ENCODE measurements around the gene C1QC. TPM values are rescaled to one million over a fixed set of nuclear protein-coding genes. Genes with fewer than 3 reads are reported as not detected.
"Not testable (repeated sequence)": the region's sequence is repeated elsewhere in the genome, so short reads cannot be mapped to it uniquely, and the experiment has no call there.

The C1QC gene
- total RNA-seq, 1 experiment from 2014 or later = not detected

- DNase-seq (ENCODE audit: low spot score) = no peak
These were observed 6.8 kb downstream of the C1QC start for GRCh38 chr1:22650089-22650693.

DNA sequence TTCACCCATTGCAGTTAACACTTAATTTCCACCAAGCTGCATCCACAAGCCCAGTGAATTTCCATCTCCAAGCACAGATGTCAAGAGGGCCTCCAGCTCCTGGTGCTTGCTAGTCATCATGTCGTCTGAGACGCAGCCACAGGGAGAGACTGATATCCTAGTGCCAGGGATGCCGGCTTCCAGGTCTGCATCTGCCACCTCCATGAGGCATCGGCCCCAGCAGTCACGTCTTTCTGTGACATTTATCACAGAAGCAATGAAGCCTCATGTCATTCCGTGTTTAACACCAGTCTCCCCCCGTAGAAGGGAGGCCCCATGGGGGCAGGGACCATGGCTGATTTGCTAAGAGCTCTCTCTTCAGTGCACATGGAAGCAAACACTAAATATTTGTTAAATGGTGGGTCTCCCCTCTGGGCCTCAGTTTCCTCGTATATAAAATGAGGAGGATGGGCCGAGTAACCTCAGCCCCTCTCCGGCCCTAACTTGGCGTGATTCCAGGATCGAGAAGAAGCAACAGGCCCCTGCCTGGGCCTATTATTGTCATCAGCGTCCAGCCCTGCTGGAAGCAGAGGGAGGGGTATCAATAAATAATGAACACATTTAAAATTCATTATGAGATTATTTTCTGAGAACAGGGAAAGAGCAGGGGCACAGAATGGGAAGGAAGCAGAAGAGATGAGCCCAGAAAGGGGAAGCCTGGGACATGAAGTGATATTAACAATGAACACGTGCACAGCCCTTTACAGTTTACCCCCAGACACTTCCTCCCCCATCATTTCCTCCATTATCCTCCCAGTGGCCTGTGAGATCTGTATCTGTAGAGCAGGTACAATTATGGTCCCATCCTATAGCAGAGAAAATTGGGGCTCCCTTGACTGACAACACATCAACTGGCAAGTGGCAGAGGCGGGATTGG lies 8.8 kb downstream of the C1QC start:
- no peak for DNase-seq (ENCODE audit: low spot score)

DNA sequence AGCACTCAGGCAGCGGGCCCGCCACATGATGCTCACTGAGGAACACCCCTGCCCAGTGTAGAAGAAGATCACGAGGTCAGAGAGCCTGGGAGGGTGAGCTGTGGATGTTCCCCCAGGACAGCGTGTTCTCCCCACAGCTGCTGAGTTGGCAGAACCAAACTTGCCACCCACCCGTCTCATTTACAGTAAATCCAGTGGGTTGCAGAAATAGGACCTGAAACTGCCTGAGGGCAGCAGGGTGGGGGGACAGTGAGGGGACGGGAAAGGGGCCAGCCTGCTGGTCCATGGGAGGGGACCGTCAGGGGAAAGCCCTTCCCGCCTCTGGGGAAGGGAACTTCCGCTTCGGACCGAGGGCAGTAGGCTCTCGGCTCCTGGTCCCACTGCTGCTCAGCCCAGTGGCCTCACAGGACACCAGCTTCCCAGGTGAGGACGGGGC lies 9.5 kb downstream of the C1QC start, which contains the start of gene C1QB:
C1QB (plus strand) TSS at position 356 of the 436 bp plus-strand sequence. CDS start 6,227 bp downstream, outside the sequence.
- no peak for DNase-seq (ENCODE audit: low spot score)

DNA sequence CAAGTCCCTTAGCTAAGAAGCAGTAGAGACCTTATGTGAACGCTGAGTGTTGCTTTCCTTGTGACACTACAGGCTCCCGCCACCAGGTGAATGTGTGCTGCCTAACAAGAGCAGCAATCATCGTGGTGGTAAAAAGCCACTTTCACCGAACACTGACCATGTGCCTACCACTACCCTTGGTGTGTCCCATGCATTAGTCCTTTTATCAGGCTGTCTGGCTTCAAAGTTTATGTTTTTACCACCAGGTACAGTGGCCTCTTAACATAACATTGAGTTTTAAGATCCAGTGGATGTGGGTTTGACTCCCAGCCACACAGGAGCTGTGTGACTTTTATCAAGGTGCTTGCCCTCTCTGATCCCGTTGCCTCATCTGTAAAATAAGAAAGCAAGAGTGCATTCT lies 11.3 kb downstream of the C1QC start:
- DNase-seq (ENCODE audit: low spot score) = peak; percentile 41

DNA sequence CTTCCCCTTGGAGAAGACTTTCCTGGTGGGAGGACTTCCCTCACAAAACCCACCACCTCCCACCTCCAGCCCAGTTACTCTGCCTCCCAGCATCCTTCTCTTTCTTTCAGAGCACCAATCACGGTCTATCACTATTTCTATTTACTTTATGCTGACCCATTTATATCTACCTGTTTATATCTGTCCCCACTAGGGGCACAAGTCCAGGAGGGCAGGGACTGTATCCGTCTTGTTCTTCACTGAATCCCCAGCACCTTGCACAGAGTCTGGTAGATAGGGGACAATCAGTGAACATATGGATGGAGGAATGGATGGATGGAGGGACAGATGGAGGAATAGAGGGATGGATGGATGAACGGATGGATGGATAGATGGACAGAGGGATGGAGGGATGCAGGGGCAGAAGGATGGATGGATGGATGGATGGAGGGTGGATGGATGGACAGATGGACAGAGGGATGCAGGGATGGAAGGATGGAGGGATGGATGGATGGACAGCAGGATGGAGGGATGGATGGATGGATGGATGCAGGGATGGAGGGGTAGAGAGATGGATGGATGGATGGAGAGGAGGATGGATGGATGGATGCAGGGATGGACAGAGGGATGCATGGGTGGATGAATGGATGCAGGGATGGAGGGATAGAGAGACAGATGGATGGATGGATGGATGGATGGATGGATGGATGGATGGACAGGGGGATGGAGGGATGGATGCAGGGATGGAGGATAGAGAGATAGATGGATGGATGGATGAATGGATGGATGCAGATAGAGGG lies 15.1 kb downstream of the C1QC start:
- DNase-seq (ENCODE audit: low spot score) = no peak

DNA sequence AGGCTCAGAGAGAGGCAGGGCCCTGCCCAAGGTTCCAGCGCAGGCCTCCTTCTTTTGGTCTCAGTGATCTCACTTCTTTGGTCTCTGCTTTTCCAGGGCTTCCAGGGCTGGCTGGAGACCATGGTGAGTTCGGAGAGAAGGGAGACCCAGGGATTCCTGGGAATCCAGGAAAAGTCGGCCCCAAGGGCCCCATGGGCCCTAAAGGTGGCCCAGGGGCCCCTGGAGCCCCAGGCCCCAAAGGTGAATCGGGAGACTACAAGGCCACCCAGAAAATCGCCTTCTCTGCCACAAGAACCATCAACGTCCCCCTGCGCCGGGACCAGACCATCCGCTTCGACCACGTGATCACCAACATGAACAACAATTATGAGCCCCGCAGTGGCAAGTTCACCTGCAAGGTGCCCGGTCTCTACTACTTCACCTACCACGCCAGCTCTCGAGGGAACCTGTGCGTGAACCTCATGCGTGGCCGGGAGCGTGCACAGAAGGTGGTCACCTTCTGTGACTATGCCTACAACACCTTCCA lies 17.3 kb downstream of the C1QC start:
- DNase-seq (ENCODE audit: low spot score) = no peak

DNA sequence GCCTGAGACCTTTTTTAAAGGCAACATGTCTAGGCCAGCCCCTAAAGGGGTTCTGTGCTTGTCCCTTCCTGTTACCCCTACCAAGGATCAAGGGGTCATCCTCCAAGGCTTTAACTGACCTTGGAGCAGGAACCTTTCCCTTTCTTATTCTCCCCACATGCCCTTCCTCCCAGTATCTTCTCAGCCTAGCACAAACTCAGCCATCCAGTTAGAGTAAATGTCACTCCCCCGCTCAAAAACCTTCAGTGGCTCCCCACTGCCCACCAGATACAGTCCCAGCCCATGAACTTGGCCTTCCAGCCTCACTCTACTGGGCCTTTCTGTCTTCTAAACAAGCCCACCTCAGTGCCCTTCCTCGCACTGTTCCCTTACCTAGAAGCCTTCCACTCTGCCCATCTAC lies 18.4 kb downstream of the C1QC start:
- no peak for DNase-seq (ENCODE audit: low spot score)

GRCh38 chr1:22662318-22662717 lies 18.9 kb downstream of the C1QC start:
- peak; percentile 44 for DNase-seq (ENCODE audit: low spot score)

DNA sequence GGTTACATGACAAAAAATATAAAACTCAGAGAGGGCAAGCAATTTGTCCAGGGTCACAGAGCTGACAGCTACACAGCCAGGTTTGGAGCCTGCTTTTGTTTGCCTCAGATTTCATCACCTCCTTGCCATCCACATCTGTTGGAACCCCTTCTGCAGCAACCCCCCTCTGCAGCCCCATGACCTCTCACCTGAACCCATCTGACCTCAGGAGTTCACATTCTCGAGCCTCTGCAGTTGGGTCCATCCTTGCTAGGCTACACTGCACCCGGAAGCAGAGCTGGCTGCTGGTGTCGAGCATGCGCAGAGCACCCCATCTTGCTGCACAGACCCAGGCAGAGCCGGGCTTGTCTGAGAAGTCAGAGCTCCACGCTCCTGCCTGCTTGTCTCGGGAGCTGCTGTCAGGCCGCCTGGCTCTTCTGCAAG lies 19.6 kb downstream of the C1QC start:
- no peak for DNase-seq (ENCODE audit: low spot score)

- DNase-seq (ENCODE audit: low spot score) = peak; percentile 55
These were observed 22.3 kb downstream of the C1QC start for GRCh38 chr1:22665752-22666151.

DNA sequence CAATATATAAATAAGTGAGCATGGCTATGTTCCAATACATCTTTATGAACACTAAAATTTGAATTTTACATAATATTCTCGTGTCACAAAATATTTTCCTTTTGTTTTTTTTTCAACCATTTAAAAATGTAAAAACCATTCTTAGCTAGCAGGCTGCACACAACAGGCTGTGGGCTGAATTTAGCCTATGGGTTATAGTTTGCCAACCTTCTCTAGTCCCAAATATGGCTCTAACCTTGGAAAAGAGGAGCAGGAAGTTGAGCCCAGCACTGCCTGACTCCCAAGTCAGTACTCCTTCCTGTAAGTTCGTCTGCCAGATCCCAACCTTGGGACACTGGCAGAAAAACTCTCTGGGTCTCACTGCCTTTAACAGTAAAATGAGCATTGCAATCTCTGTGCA lies 23.0 kb downstream of the C1QC start:
- DNase-seq (ENCODE audit: low spot score) = no peak

GRCh38 chr1:22668840-22669239 lies 25.4 kb downstream of the C1QC start:
- DNase-seq (ENCODE audit: low spot score) = not testable (repeated sequence)

GRCh38 chr1:22670352-22670975 lies 27.0 kb downstream of the C1QC start:
- DNase-seq (ENCODE audit: low spot score) = no peak

DNA sequence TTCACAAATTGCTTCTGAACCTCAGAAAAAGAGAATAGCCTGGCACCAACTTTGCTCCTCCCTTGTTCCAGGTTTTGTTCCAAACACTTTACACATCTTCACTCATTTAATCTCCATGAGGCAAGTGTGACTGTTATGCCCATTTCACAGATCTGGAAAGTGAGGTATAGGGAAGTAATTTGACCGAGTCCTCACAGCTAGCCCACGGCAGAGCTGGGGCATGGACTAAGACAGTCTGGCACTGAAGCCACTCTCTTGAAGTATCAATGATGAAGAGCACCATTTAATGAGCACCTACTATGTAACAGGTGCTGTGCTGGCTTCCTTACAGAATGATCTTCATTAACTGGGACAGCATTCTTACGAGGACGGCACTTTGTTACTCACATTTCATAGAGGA lies 28.6 kb downstream of the C1QC start:
- DNase-seq (ENCODE audit: low spot score) = no peak

DNA sequence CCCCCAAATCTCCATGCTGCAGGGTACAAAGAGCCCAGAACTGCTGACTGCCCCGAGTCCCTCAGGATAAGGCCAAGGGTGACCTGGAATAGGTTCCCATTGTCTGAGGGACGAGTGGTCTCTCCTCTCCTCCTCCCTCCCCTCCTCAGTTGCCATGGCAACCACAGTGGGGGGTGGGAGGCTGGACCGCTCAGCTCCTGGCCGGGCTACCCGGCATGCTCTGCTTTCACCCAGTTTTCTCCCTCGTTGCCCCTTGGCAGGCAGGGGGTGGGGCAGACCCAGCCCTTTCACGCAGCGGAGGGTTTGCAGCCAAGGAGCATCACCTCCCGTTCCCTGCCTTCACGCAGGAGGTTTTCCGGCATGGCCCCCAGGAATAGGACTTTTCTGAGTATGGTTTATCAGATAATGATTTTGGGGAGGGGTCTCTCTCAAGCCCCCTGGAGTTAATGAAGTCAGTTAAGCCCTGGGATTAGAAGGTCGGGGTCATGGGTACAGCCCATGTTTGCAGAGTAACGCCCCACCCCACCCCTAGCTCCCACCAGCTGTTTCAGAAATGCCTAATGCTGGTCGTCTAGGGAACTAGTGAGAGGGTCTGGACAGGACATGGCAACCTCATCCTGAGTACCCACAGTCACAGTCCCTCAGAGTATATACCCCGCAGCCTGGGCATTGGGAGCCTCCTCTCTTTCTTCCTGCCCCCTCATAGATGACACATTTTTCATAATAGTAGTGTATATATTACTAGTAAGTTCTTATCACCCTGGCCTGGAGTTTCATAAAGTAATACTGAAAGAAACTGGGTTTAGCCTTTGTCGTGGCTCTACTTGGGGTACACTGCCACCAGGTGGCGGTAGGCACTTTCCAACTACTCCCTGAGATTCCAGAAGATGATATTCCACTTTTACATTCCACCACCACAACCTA lies 30.3 kb downstream of the C1QC start:
- peak; percentile 79 for DNase-seq (ENCODE audit: low spot score)

DNA sequence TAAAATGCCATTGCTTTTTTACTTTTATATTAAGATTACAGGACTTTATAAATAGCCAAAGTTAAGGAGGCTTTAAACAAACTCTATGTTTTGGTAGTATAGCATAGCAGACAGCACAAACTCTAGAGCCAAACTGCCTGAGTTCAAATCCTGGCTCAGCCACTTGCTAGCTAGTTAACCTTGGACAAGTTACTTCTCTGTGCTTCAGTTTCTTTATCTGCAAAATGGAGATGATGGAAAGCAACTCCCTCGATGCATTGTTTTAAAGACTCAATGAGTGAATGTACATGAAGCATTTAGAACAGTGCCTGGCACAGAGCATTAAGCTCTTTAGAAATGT lies 30.9 kb downstream of the C1QC start:
- DNase-seq (ENCODE audit: low spot score) = peak; percentile 21

- DNase-seq (ENCODE audit: low spot score) = not testable (repeated sequence)
These were observed 32.7 kb downstream of the C1QC start for GRCh38 chr1:22676151-22676550.

DNA sequence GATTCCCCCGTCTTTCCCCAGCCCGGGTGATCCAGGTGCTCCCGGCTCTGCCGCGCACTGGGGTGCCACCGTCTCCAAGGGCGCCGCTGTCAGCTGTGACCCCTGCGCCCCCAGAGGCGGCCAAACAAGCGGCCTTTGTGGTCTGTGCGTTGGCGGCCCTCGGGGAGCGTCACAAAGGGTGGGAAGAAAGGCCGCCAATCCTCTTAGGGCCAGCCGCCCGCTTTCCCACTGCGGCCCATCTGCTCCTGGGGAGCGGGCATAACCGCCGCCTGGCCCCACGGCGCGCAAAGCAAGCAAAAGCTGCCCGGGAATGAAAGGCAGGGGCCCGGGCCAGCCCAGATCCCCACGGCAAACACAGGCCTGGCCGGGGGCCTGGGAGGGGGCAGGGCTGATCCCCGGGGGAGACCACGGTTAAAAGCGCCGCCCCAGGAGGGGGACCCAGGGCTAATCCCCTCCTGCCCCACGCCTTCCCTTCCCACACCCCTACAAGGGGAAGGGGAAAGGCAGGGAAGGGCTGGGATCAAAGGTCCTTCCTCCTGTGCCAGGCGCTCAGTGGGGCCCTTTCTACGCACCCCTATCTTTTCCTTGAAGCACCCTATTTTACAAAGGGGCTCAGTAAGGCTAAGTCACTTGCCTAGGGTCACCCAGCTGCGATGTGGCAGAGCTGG lies 33.6 kb downstream of the C1QC start:
- no peak for DNase-seq (ENCODE audit: low spot score)
